Myocyte (in vitro differentiated cells): ENCODE data around the gene EHD4. TPM values are rescaled to one million over a fixed set of nuclear protein-coding genes. Genes with fewer than 3 reads are reported as not detected.
A peak's percentile ranks its signal among the peaks of the same experiment; 100 is the strongest.

Experiments
- DNase-seq: peaks from one replicate; pipeline ENCODE4 v3.0.0-alpha.2; 2012; ENCODE audit warnings: low read depth
- total RNA-seq: library from RNA; depleted of rRNA; stranded (reverse); fragments of >200 nt; gene quantifications from 2 replicates; pipeline ENCODE4 v1.2.3, GENCODE V29; 2014

Gene EHD4
- total RNA-seq, 1 donor from 2014 or later = 9.7 TPM

- DNase-seq = no peak
Observed at GRCh38 chr15:41995476-41995855, 23.1 kb upstream of the EHD4 start.

- DNase-seq = no peak
Observed at GRCh38 chr15:41994772-41995475, 22.6 kb upstream of the EHD4 start.

GRCh38 chr15:41994171-41994650 lies 21.9 kb upstream of the EHD4 start:
- no peak for DNase-seq

GRCh38 chr15:41993472-41994170 lies 21.3 kb upstream of the EHD4 start:
- DNase-seq = no peak

- DNase-seq = no peak
Observed at GRCh38 chr15:41992803-41993190, 20.4 kb upstream of the EHD4 start.

- no peak for DNase-seq
Observed at GRCh38 chr15:41992151-41992802, 19.9 kb upstream of the EHD4 start.

- DNase-seq = no peak
Observed at GRCh38 chr15:41990691-41991090, 18.3 kb upstream of the EHD4 start.

GRCh38 chr15:41990243-41990605 lies 17.9 kb upstream of the EHD4 start:
- no peak for DNase-seq

GRCh38 chr15:41989573-41990242 lies 17.4 kb upstream of the EHD4 start:
- DNase-seq = peak; percentile 79

- DNase-seq = no peak
Observed at GRCh38 chr15:41988896-41989572, 16.7 kb upstream of the EHD4 start.

GRCh38 chr15:41987925-41988275 lies 15.5 kb upstream of the EHD4 start:
- DNase-seq = no peak

- no peak for DNase-seq
Observed at GRCh38 chr15:41987246-41987924, 15.0 kb upstream of the EHD4 start.

- DNase-seq = no peak
Observed at GRCh38 chr15:41985236-41986160, 13.1 kb upstream of the EHD4 start.

GRCh38 chr15:41984622-41985021 lies 12.3 kb upstream of the EHD4 start:
- DNase-seq = no peak

- DNase-seq = no peak
Observed at GRCh38 chr15:41983621-41984571, 11.5 kb upstream of the EHD4 start.

GRCh38 chr15:41983221-41983620 lies 10.9 kb upstream of the EHD4 start:
- DNase-seq = no peak

GRCh38 chr15:41982133-41982930 lies 10.0 kb upstream of the EHD4 start:
- DNase-seq = no peak
